Neural cell (in vitro differentiated cells): Measurements from ENCODE around the gene ATXN7L3B.
A peak's percentile ranks its signal among the peaks of the same experiment; 100 is the strongest.

Source experiments
- CTCF ChIP-seq: fragments of 450-650 bp; IDR thresholded peaks from 2 replicates; pipeline ENCODE4 v1.5.1; 2014; ENCODE audit warnings: antibody characterized with exemption, mild to moderate bottlenecking, moderate library complexity; ENCODE audit not compliant: poor library complexity, severe bottlenecking
- EZH2 ChIP-seq: fragments of 200-600, 300-800 bp; shearing (Covaris generic), sonication (generic); IDR thresholded peaks from 2 replicates; pipeline ENCODE4 v1.6.1; 2014; ENCODE audit warnings: antibody characterized with exemption, low read length, borderline replicate concordance, mild to moderate bottlenecking; ENCODE audit not compliant: insufficient read depth, poor library complexity, severe bottlenecking
- POLR2AphosphoS5 ChIP-seq: IDR thresholded peaks from 2 replicates; pipeline ENCODE4 v1.6.1; 2012
- TAF1 ChIP-seq: IDR thresholded peaks from 2 replicates; pipeline ENCODE4 v1.6.1; 2012; ENCODE audit warnings: low read depth

- TF ChIP-seq CTCF = peak; percentile 91
- no peak for TF ChIP-seq EZH2
- TF ChIP-seq TAF1 = no peak
- no peak for TF ChIP-seq POLR2AphosphoS5
Observed at GRCh38 chr12:74537126-74537706, 419 bp upstream of the ATXN7L3B start.
